ENCODE data around the gene IKZF2. TPM values are rescaled to one million over a fixed set of nuclear protein-coding genes. Genes with fewer than 3 reads are reported as not detected.
A peak's percentile ranks its signal among the peaks of the same experiment; 100 is the strongest.

Gene IKZF2
- total and polyA plus RNA-seq, 2 experiments from 2014 or later: 2.6 to 10.1 TPM

GRCh38 chr2:213068676-213069359, 82.6 kb downstream of the IKZF2 start:
- Mint-ChIP-seq H3K36me3 (ENCODE audit: low read depth) (no peaks in the 10 kb centered on the region), H3K27me3 (ENCODE audit: insufficient read depth, low read depth, poor library complexity) (no peaks in the 10 kb centered on the region), H3K4me3 (no peak overlapping the region), H3K4me1 (peaks cover 28% of the 10 kb centered on the region), H3K9me3 (no peaks in the 10 kb centered on the region), H3K27ac (peak overlapping the region; percentile 83)
- Histone ChIP-seq H3K27ac (ENCODE audit: low read depth) (peak overlapping the region; percentile 16; the same call in 1 of the 2 replicates), H3K79me2 (replicated peaks; ENCODE audit: insufficient read depth) (no peaks in the 10 kb centered on the region), H3K4me2 (no peak overlapping the region), H3K4me3 (no peak overlapping the region), H3K27me3 (ENCODE audit: insufficient read depth) (no peaks in the 10 kb centered on the region), H2AFZ (0 out of 2 replicates have a peak overlapping the region, but pooled peaks have one; percentile 4), H3K9me2 (ENCODE audit: insufficient read depth) (no peaks in the 10 kb centered on the region), H3F3A (replicated peaks; ENCODE audit: low read depth) (no peaks in the 10 kb centered on the region), H4K20me1 (replicated peaks; ENCODE audit: insufficient read depth) (no peaks in the 10 kb centered on the region), H3K36me3 (ENCODE audit: insufficient read depth) (no peaks in the 10 kb centered on the region), H3K4me1 (ENCODE audit: insufficient read depth) (peaks cover 24% of the 10 kb centered on the region)
- DNase-seq (ENCODE audit: low spot score): peak; percentile 56
- TF ChIP-seq EZH2phosphoT487 (IDR thresholded peaks at IDR 0.05; ENCODE audit: unreplicated experiment) (no peak), CTCF (conservative IDR thresholded peaks at IDR 0.05; ENCODE audit: low read depth in 2 of 2) (no peak), EZH2 (IDR thresholded peaks at IDR 0.05; ENCODE audit: low read depth, unreplicated experiment) (no peak), ZNF331 (CRISPR knock-in tag; IDR thresholded peaks at IDR 0.05; ENCODE audit: low read depth) (no peak)
- ATAC-seq: peak; percentile 78

- H2AFZ ChIP-seq: no peak overlapping the region
- no peaks in the 10 kb centered on the region for H3K36me3 ChIP-seq (ENCODE audit: insufficient read depth)
- no peaks in the 10 kb centered on the region for H3K9me2 ChIP-seq (ENCODE audit: insufficient read depth)
- no peaks in the 10 kb centered on the region for H4K20me1 ChIP-seq (replicated peaks; ENCODE audit: insufficient read depth)
- Mint-ChIP-seq H3K27me3 (ENCODE audit: insufficient read depth, low read depth, poor library complexity) (no peaks in the 10 kb centered on the region), H3K9me3 (no peaks in the 10 kb centered on the region), H3K27ac (no peak overlapping the region), H3K36me3 (ENCODE audit: low read depth) (no peaks in the 10 kb centered on the region), H3K4me3 (no peak overlapping the region), H3K4me1 (peaks cover 28% of the 10 kb centered on the region)
- H3K4me3 ChIP-seq: no peak overlapping the region
- ATAC-seq (no peak), DNase-seq (ENCODE audit: low spot score) (no peak)
- no peaks in the 10 kb centered on the region for H3K79me2 ChIP-seq (replicated peaks; ENCODE audit: insufficient read depth)
- no peak overlapping the region for H3K4me2 ChIP-seq
- no peaks in the 10 kb centered on the region for H3K27me3 ChIP-seq (ENCODE audit: insufficient read depth)
- H3K27ac ChIP-seq (ENCODE audit: low read depth): no peak overlapping the region
- no peaks in the 10 kb centered on the region for H3F3A ChIP-seq (replicated peaks; ENCODE audit: low read depth)
- H3K4me1 ChIP-seq (ENCODE audit: insufficient read depth): peaks cover 24% of the 10 kb centered on the region
- no peak for TF ChIP-seq EZH2phosphoT487 (IDR thresholded peaks at IDR 0.05; ENCODE audit: unreplicated experiment)
- no peak for TF ChIP-seq JUNB (IDR thresholded peaks at IDR 0.05; ENCODE audit: unreplicated experiment)
- no peak for TF ChIP-seq EZH2 (IDR thresholded peaks at IDR 0.05; ENCODE audit: low read depth, unreplicated experiment)
- TF ChIP-seq NANOG (IDR thresholded peaks at IDR 0.05; ENCODE audit: borderline replicate concordance): no peak
- no peak for TF ChIP-seq CTCF (conservative IDR thresholded peaks at IDR 0.05; ENCODE audit: low read depth in 2 of 2)
- TF ChIP-seq STAT1 (IDR thresholded peaks at IDR 0.05; ENCODE audit: unreplicated experiment): no peak
- TF ChIP-seq ETS1 (IDR thresholded peaks at IDR 0.05): no peak
- no peak for TF ChIP-seq ZNF462 (CRISPR knock-in tag; IDR thresholded peaks at IDR 0.05)
Measured at GRCh38 chr2:213067888-213068287, 83.5 kb downstream of the IKZF2 start.
